ENCODE measurements around the gene PITPNM3.

Gene PITPNM3

GRCh38 chr17:6583411-6583810, 27.1 kb upstream of the PITPNM3 start:
- no peak overlapping the region for H3K4me2 ChIP-seq (ENCODE audit: low read length)
- no peaks in the 10 kb centered on the region for H3K9me3 ChIP-seq (ENCODE audit: control insufficient read depth, low read length)
- no peaks in the 10 kb centered on the region for H3K79me2 ChIP-seq
- H3K9ac ChIP-seq = no peak overlapping the region
- peaks cover 3% of the 10 kb centered on the region for H3K36me3 ChIP-seq (ENCODE audit: control insufficient read depth, insufficient read depth, low read length)
- no peaks in the 10 kb centered on the region for H3K4me1 ChIP-seq
- no peaks in the 10 kb centered on the region for H3K27me3 ChIP-seq (ENCODE audit: control insufficient read depth, insufficient read depth, low read length)
- no peak overlapping the region for H3K4me3 ChIP-seq (ENCODE audit: low read depth, low read length)
- TF ChIP-seq CTCF (IDR thresholded peaks at IDR 0.05) = no peak
- H2AFZ ChIP-seq = no peak overlapping the region
- H3K27ac ChIP-seq = no peak overlapping the region

- Histone ChIP-seq H3K9ac (no peak overlapping the region), H3K27me3 (ENCODE audit: control insufficient read depth, insufficient read depth, low read length) (no peaks in the 10 kb centered on the region), H3K9me3 (ENCODE audit: control insufficient read depth, low read length) (no peaks in the 10 kb centered on the region), H3K4me1 (no peaks in the 10 kb centered on the region), H3K4me3 (ENCODE audit: low read depth, low read length) (no peak overlapping the region), H3K4me2 (ENCODE audit: low read length) (no peak overlapping the region), H3K36me3 (ENCODE audit: control insufficient read depth, insufficient read depth, low read length) (peaks cover 3% of the 10 kb centered on the region), H2AFZ (no peak overlapping the region), H3K27ac (no peak overlapping the region), H3K79me2 (no peaks in the 10 kb centered on the region)
- no peak for TF ChIP-seq CTCF (IDR thresholded peaks at IDR 0.05)
These were observed 24.3 kb upstream of the PITPNM3 start for GRCh38 chr17:6580625-6581024.

GRCh38 chr17:6578491-6578890, 22.1 kb upstream of the PITPNM3 start:
- Histone ChIP-seq H2AFZ (no peak overlapping the region), H3K4me2 (ENCODE audit: low read length) (no peak overlapping the region), H3K9me3 (ENCODE audit: control insufficient read depth, low read length) (no peaks in the 10 kb centered on the region), H3K9ac (no peak overlapping the region), H3K79me2 (no peaks in the 10 kb centered on the region), H3K4me3 (ENCODE audit: low read depth, low read length) (no peak overlapping the region), H3K4me1 (peaks cover 3% of the 10 kb centered on the region), H3K27me3 (ENCODE audit: control insufficient read depth, insufficient read depth, low read length) (no peaks in the 10 kb centered on the region), H3K27ac (no peak overlapping the region), H3K36me3 (ENCODE audit: control insufficient read depth, insufficient read depth, low read length) (peaks cover under 1% of the 10 kb centered on the region)
- no peak for TF ChIP-seq CTCF (IDR thresholded peaks at IDR 0.05)

- peaks cover 3% of the 10 kb centered on the region for H3K4me1 ChIP-seq
- H3K79me2 ChIP-seq = no peaks in the 10 kb centered on the region
- H3K27me3 ChIP-seq (ENCODE audit: control insufficient read depth, insufficient read depth, low read length) = no peaks in the 10 kb centered on the region
- H3K36me3 ChIP-seq (ENCODE audit: control insufficient read depth, insufficient read depth, low read length) = no peaks in the 10 kb centered on the region
- TF ChIP-seq CTCF (IDR thresholded peaks at IDR 0.05) = no peak
- H3K9ac ChIP-seq = no peak overlapping the region
- H3K4me3 ChIP-seq (ENCODE audit: low read depth, low read length) = no peak overlapping the region
- no peaks in the 10 kb centered on the region for H3K9me3 ChIP-seq (ENCODE audit: control insufficient read depth, low read length)
- H3K27ac ChIP-seq = no peak overlapping the region
- H3K4me2 ChIP-seq (ENCODE audit: low read length) = no peak overlapping the region
- no peak overlapping the region for H2AFZ ChIP-seq
These were observed 21.4 kb upstream of the PITPNM3 start for GRCh38 chr17:6577686-6578263.

- Histone ChIP-seq H3K9ac (no peak overlapping the region), H2AFZ (no peak overlapping the region), H3K27me3 (ENCODE audit: control insufficient read depth, insufficient read depth, low read length) (no peaks in the 10 kb centered on the region), H3K4me3 (ENCODE audit: low read depth, low read length) (no peak overlapping the region), H3K27ac (no peak overlapping the region), H3K9me3 (ENCODE audit: control insufficient read depth, low read length) (no peaks in the 10 kb centered on the region), H3K4me2 (ENCODE audit: low read length) (no peak overlapping the region), H3K79me2 (no peaks in the 10 kb centered on the region), H3K36me3 (ENCODE audit: control insufficient read depth, insufficient read depth, low read length) (no peaks in the 10 kb centered on the region), H3K4me1 (peaks cover 3% of the 10 kb centered on the region)
- no peak for TF ChIP-seq CTCF (IDR thresholded peaks at IDR 0.05)
These were observed 19.9 kb upstream of the PITPNM3 start for GRCh38 chr17:6576038-6576785.
